Loucy (cell line): ENCODE results near the gene C1QTNF1.

Experiments used
- H2AFZ ChIP-seq: fragments of 200-600 bp; sonication (generic); 2 replicates; pipeline ENCODE4 v1.6.0; 2016; ENCODE audit warnings: antibody characterized with exemption, mild to moderate bottlenecking, low read length, moderate library complexity
- H3F3A ChIP-seq: fragments of 200-600 bp; 2 replicates; pipeline ENCODE4 v1.6.0; 2016; ENCODE audit warnings: antibody characterized with exemption, low read depth, mild to moderate bottlenecking
- H3K27me3 ChIP-seq: fragments of 200-600 bp; sonication (generic); 2 replicates; pipeline ENCODE4 v1.6.1; 2014; ENCODE audit warnings: low read length, mild to moderate bottlenecking; ENCODE audit not compliant: insufficient read depth, poor library complexity, severe bottlenecking
- H3K36me3 ChIP-seq: fragments of 200-600 bp; sonication (generic); 2 replicates; pipeline ENCODE4 v1.6.1; 2016; ENCODE audit warnings: low read length; ENCODE audit not compliant: insufficient read depth
- H3K4me1 ChIP-seq: fragments of 200-600 bp; sonication (generic); 2 replicates; pipeline ENCODE4 v1.5.1; 2014; ENCODE audit warnings: low read length, mild to moderate bottlenecking; ENCODE audit not compliant: insufficient read depth, poor library complexity, severe bottlenecking
- H3K4me2 ChIP-seq: fragments of 200-600 bp; sonication (generic); 2 replicates; pipeline ENCODE4 v1.6.0; 2014; ENCODE audit warnings: antibody characterized with exemption, low read length, low read depth, mild to moderate bottlenecking; ENCODE audit not compliant: poor library complexity, severe bottlenecking
- H3K4me3 ChIP-seq: fragments of 200-600 bp; sonication (generic); 2 replicates; pipeline ENCODE4 v1.5.1; 2014; ENCODE audit warnings: low read length, mild to moderate bottlenecking, mixed read lengths; ENCODE audit not compliant: poor library complexity, severe bottlenecking
- H3K79me2 ChIP-seq: fragments of 200-600 bp; sonication (generic); 2 replicates; pipeline ENCODE4 v1.6.1; 2014; ENCODE audit warnings: low read length; ENCODE audit not compliant: insufficient read depth
- H3K9ac ChIP-seq: fragments of 200-600 bp; sonication (generic); 2 replicates; pipeline ENCODE4 v1.6.0; 2014; ENCODE audit warnings: mild to moderate bottlenecking, low read depth, low read length, moderate library complexity; ENCODE audit not compliant: poor library complexity, severe bottlenecking
- H3K9me2 ChIP-seq: fragments of 200-600 bp; sonication (generic); replicated peaks from 2 replicates; pipeline ENCODE4 v1.6.1; 2016; ENCODE audit warnings: low read depth, low read length, mixed read lengths
- H3K9me3 ChIP-seq: fragments of 200-600 bp; sonication (generic); 2 replicates; pipeline ENCODE4 v1.6.1; 2014; ENCODE audit warnings: mild to moderate bottlenecking, antibody characterized with exemption, low read length, low read depth; ENCODE audit not compliant: insufficient read depth
- H4K20me1 ChIP-seq: fragments of 200-600 bp; sonication (generic); 2 replicates; pipeline ENCODE4 v1.6.0; 2014; ENCODE audit warnings: antibody characterized with exemption, low read length, mild to moderate bottlenecking; ENCODE audit not compliant: insufficient read depth, poor library complexity, severe bottlenecking
- CTCF ChIP-seq: fragments of 200-600 bp; sonication (generic); conservative IDR thresholded peaks from 2 replicates; pipeline ENCODE4 v1.5.1; 2014; ENCODE audit warnings: mild to moderate bottlenecking, antibody characterized with exemption, low read length
- EZH2phosphoT487 ChIP-seq: fragments of 200-600 bp; IDR thresholded peaks from 2 replicates; pipeline ENCODE4 v1.6.1; 2018; ENCODE audit warnings: antibody characterized with exemption, mild to moderate bottlenecking, moderate library complexity, borderline replicate concordance

C1QTNF1 gene

GRCh38 chr17:79012563-79013134 is 11.3 kb upstream of the C1QTNF1 start:
- Histone ChIP-seq H3K79me2 (peaks cover 19% of the 10 kb centered on the region), H3K9ac (no peak overlapping the region), H3K4me3 (no peak overlapping the region), H4K20me1 (peaks cover 14% of the 10 kb centered on the region), H3K4me2 (no peak overlapping the region), H3K9me3 (no peaks in the 10 kb centered on the region), H3K27me3 (no peaks in the 10 kb centered on the region), H3F3A (no peaks in the 10 kb centered on the region), H3K36me3 (no peaks in the 10 kb centered on the region), H2AFZ (no peak overlapping the region), H3K4me1 (peaks cover 16% of the 10 kb centered on the region), H3K9me2 (no peaks in the 10 kb centered on the region)
- no peak for TF ChIP-seq CTCF

GRCh38 chr17:79014158-79014758 is 9.7 kb upstream of the C1QTNF1 start:
- no peak overlapping the region for H3K4me3 ChIP-seq
- no peak overlapping the region for H3K4me2 ChIP-seq
- peaks cover 3% of the 10 kb centered on the region for H3K79me2 ChIP-seq
- H3K9ac ChIP-seq = no peak overlapping the region
- H2AFZ ChIP-seq = no peak overlapping the region
- no peak for TF ChIP-seq CTCF
- no peak for TF ChIP-seq EZH2phosphoT487
- no peaks in the 10 kb centered on the region for H3K9me3 ChIP-seq
- H3K36me3 ChIP-seq = no peaks in the 10 kb centered on the region
- no peaks in the 10 kb centered on the region for H3K27me3 ChIP-seq
- H3F3A ChIP-seq = no peaks in the 10 kb centered on the region
- no peaks in the 10 kb centered on the region for H4K20me1 ChIP-seq
- H3K9me2 ChIP-seq = no peaks in the 10 kb centered on the region
- no peaks in the 10 kb centered on the region for H3K4me1 ChIP-seq

GRCh38 chr17:79017546-79018369 is 6.2 kb upstream of the C1QTNF1 start:
- Histone ChIP-seq H3K79me2 (no peaks in the 10 kb centered on the region), H3K4me2 (no peak overlapping the region), H3K27me3 (no peaks in the 10 kb centered on the region), H4K20me1 (no peaks in the 10 kb centered on the region), H3K9me3 (no peaks in the 10 kb centered on the region), H3K9ac (no peak overlapping the region), H3K9me2 (no peaks in the 10 kb centered on the region), H3K4me1 (no peaks in the 10 kb centered on the region), H3K4me3 (no peak overlapping the region), H3K36me3 (no peaks in the 10 kb centered on the region), H3F3A (no peaks in the 10 kb centered on the region), H2AFZ (no peak overlapping the region)
- TF ChIP-seq CTCF (no peak), EZH2phosphoT487 (no peak)
